A549 (cell line): ENCODE data around the gene ABHD5. TPM values are rescaled to one million over a fixed set of nuclear protein-coding genes. Genes with fewer than 3 reads are reported as not detected.

Experiments used
- ATAC-seq, 2 experiments: fragments of 200-7000 bp in 1 of 2; fragments of >200 bp in 1 of 2; cut with Nextera tagmentation in 1 of 2; cut with Tn5 transposase in 1 of 2; 3 replicates each; pipeline versions ENCODE4 v1.8.0 to v1.9.1; 2018 to 2020; ENCODE audit warnings: mild to moderate bottlenecking in 1 of 2, moderate library complexity in 1 of 2
- CTCF ChIA-PET: fragments of 300-600 bp; sonication (Branson Sonifier 250); formaldehyde crosslinking; extraction: SDS; loops from one replicate; lab custom pipeline; 2021; ENCODE audit warnings: antibody characterized with exemption, inconsistent platforms; lab: Yijun Ruan, JAX
- POLR2A ChIA-PET: fragments of 350-600 bp; formaldehyde crosslinking; extraction: SDS; loops from one replicate; lab custom pipeline; 2021; ENCODE audit warnings: antibody characterized with exemption, inconsistent platforms; lab: Yijun Ruan, JAX
- DNase-seq, 2 experiments: peaks; one replicate each; pipeline versions ENCODE4 v3.0.0 to v3.0.0-alpha.2; 2011 to 2016; ENCODE audit warnings: low read depth in 1 of 2, low spot score in 1 of 2
- FAIRE-seq: peaks from 2 replicates; lab custom pipeline; 2011; peaks lifted over from hg19 to GRCh38; lab: Jason Lieb, UNC
- H3K27ac ChIP-seq, 2 experiments: fragments of >200 bp; sonication (Bioruptor Twin); formaldehyde crosslinking; 3 replicates each; pipeline ENCODE4 v1.5.1; 2016 to 2017
- H3K4me1 ChIP-seq: fragments of >200 bp; sonication (Bioruptor Twin); formaldehyde crosslinking; 3 replicates; pipeline ENCODE4 v1.6.1; 2016
- H3K4me2 ChIP-seq: fragments of >200 bp; sonication (Bioruptor Twin); formaldehyde crosslinking; 3 replicates; pipeline ENCODE4 v1.6.1; 2016
- H3K4me3 ChIP-seq: fragments of >200 bp; sonication (Bioruptor Twin); formaldehyde crosslinking; 3 replicates; pipeline ENCODE4 v1.5.1; 2016
- H3K9me3 ChIP-seq: fragments of >200 bp; sonication (Bioruptor Twin); formaldehyde crosslinking; 3 replicates; pipeline ENCODE4 v1.6.1; 2016
- CTCF ChIP-seq: fragments of >200 bp; sonication (Bioruptor Twin); formaldehyde crosslinking; IDR thresholded peaks from 3 replicates; pipeline ENCODE4 v1.5.1; 2016
- EHF ChIP-seq: fragments of 250-450 bp; sonication (Bioruptor Pico); IDR thresholded peaks from 2 replicates; pipeline ENCODE4 v1.5.0; 2020; ENCODE audit warnings: mild to moderate bottlenecking
- EHMT2 ChIP-seq: fragments of 200-600 bp; sonication (generic); IDR thresholded peaks from 2 replicates; pipeline ENCODE4 v1.6.1; 2016; ENCODE audit warnings: antibody characterized with exemption, low read depth, mild to moderate bottlenecking, moderate library complexity
- FOSL2 ChIP-seq, 2 experiments: fragments of 450-650 bp in 1 of 2; fragments of >200 bp in 1 of 2; sonication (Bioruptor Twin) in 1 of 2; formaldehyde crosslinking; IDR thresholded peaks; 2 replicates each; pipeline versions ENCODE4 v1.5.0 to v1.6.1; 2016 to 2020; ENCODE audit warnings: mild to moderate bottlenecking in 1 of 2, moderate library complexity in 1 of 2
- FOXS1 ChIP-seq: fragments of 250-450 bp; sonication (Bioruptor Pico); IDR thresholded peaks from 2 replicates; pipeline ENCODE4 v1.5.0; 2020; ENCODE audit warnings: mild to moderate bottlenecking, moderate library complexity
- GATA3 ChIP-seq: IDR thresholded peaks from 2 replicates; pipeline ENCODE4 v1.6.1; 2012; ENCODE audit warnings: borderline replicate concordance
- HDAC2 ChIP-seq: fragments of 200-600 bp; sonication (generic); IDR thresholded peaks from 2 replicates; pipeline ENCODE4 v1.6.1; 2016
- HES2 ChIP-seq: fragments of >200 bp; sonication (Bioruptor Twin); formaldehyde crosslinking; IDR thresholded peaks from 2 replicates; pipeline ENCODE4 v1.6.1; 2016
- HEYL ChIP-seq: fragments of 250-450 bp; sonication (Bioruptor Pico); IDR thresholded peaks from 2 replicates; pipeline ENCODE4 v1.8.0; 2021; ENCODE audit warnings: mild to moderate bottlenecking, moderate library complexity
- HOXB13 ChIP-seq: fragments of 250-450 bp; sonication (Bioruptor Pico); IDR thresholded peaks from 2 replicates; pipeline ENCODE4 v1.5.0; 2020; ENCODE audit warnings: low read depth, mild to moderate bottlenecking, moderate library complexity
- JUNB ChIP-seq: fragments of >200 bp; sonication (Bioruptor Twin); formaldehyde crosslinking; IDR thresholded peaks from 2 replicates; pipeline ENCODE4 v1.6.1; 2016
- MAFK ChIP-seq: fragments of 450-650 bp; IDR thresholded peaks from 2 replicates; pipeline ENCODE4 v1.6.1; 2014; ENCODE audit not compliant: partially characterized antibody
- NPAS2 ChIP-seq: fragments of 250-450 bp; sonication (Bioruptor Pico); IDR thresholded peaks from 2 replicates; pipeline ENCODE4 v1.8.0; 2022; ENCODE audit warnings: mild to moderate bottlenecking, moderate library complexity, borderline replicate concordance
- NR3C1 ChIP-seq: fragments of >200 bp; sonication (Bioruptor Twin); formaldehyde crosslinking; IDR thresholded peaks from 3 replicates; pipeline ENCODE4 v1.6.1; 2017
- PBX3 ChIP-seq: IDR thresholded peaks from 2 replicates; pipeline ENCODE4 v1.6.1; 2012
- RCOR1 ChIP-seq: fragments of 150-350 bp; IDR thresholded peaks from 2 replicates; pipeline ENCODE4 v1.6.1; 2014; ENCODE audit warnings: antibody characterized with exemption, low read length, low read depth
- SMC3 ChIP-seq: fragments of >200 bp; sonication (Bioruptor Twin); formaldehyde crosslinking; IDR thresholded peaks from 3 replicates; pipeline ENCODE4 v1.6.1; 2018; ENCODE audit warnings: inconsistent platforms
- TFCP2L1 ChIP-seq: fragments of 250-450 bp; sonication (Bioruptor Pico); IDR thresholded peaks from 2 replicates; pipeline ENCODE4 v1.5.0; 2021; ENCODE audit warnings: mild to moderate bottlenecking
- WGBS: methylation state at CpG from one replicate; pipeline ENCODE4 v1.1.6; 2017; ENCODE audit errors: missing lambda C conversion rate; 5-methylcytosine and 5-hydroxymethylcytosine counted together
- polyA plus RNA-seq, 4 experiments: library from polyadenylated mRNA; depleted of rRNA in 3 of 4; stranded (reverse); fragments of >200 nt; fragmentation: RNase III in 1 of 4; extraction: RNeasy Plus Mini Kit Qiagen cat#74134 plus additional on column Dnase treatment in 1 of 4; gene quantifications; 2 replicates in 3 of 4; 3 replicates in 1 of 4; pipeline ENCODE4 v1.2.3, GENCODE V29; 2011 to 2017

The ABHD5 gene
- polyA plus RNA-seq, 2 of the 4 experiments (the other 2 are of a cell fraction): 16.6 to 17.8 TPM

GRCh38 chr3:43759938-43760337, 69.2 kb downstream of the ABHD5 start:
- H3K4me1 ChIP-seq: peaks cover 14% of the 10 kb centered on the region
- DNase-seq (no peak), ATAC-seq (no peak), FAIRE-seq (no peak)
- no peak for TF ChIP-seq EHF (CRISPR knock-in tag)
- TF ChIP-seq HDAC2: no peak
- TF ChIP-seq TFCP2L1 (CRISPR knock-in tag): no peak
- no peak for TF ChIP-seq GATA3
- no peak overlapping the region for H3K4me3 ChIP-seq
- CTCF ChIA-PET: interaction anchor here (1.1 to 2.0 kb wide), 4 partner anchors 9 to 218 kb away, joined by 3 to 9 read pairs (median 3); no protein-coding TSS in a partner anchor
- 57% methylated on average over 2 of the region's 2 CpGs for WGBS
- peak overlapping the region in 1 of 2 experiments; percentile 32; a peak in 3 of 6 replicates for H3K27ac ChIP-seq
- H3K4me2 ChIP-seq: no peak overlapping the region
- POLR2A ChIA-PET: no interaction called here
- H3K9me3 ChIP-seq: no peaks in the 10 kb centered on the region

GRCh38 chr3:43760938-43761337, 70.2 kb downstream of the ABHD5 start:
- TF ChIP-seq MAFK (no peak), JUNB (no peak), SMC3 (no peak), PBX3 (no peak), HEYL (CRISPR knock-in tag) (no peak), CTCF (no peak)
- no peak for ATAC-seq
- Histone ChIP-seq H3K4me1 (peaks cover 14% of the 10 kb centered on the region), H3K27ac (no peak overlapping the region), H3K4me2 (no peak overlapping the region), H3K9me3 (no peaks in the 10 kb centered on the region), H3K4me3 (no peak overlapping the region)
- FAIRE-seq: no peak
- CTCF ChIA-PET: interaction anchor here (0.6 to 1.4 kb wide), 3 partner anchors 9 to 105 kb away, joined by 3 read pairs; partner anchors contain the start of gene ABHD5
- POLR2A ChIA-PET: no interaction called here
- DNase-seq: no peak
- 90% methylated on average over 4 of the region's 4 CpGs for WGBS

- H3K4me1 ChIP-seq: peaks cover 14% of the 10 kb centered on the region
- 77% methylated on average over 6 of the region's 6 CpGs for WGBS
- no peaks in the 10 kb centered on the region for H3K9me3 ChIP-seq
- no peak overlapping the region for H3K4me3 ChIP-seq
- FAIRE-seq (no peak), DNase-seq (no peak), ATAC-seq (no peak)
- TF ChIP-seq NR3C1 (no peak), HES2 (no peak)
- H3K27ac ChIP-seq: no peak overlapping the region
- ChIA-PET POLR2A (no interaction called here), CTCF (interaction anchor here (1.2 to 1.4 kb wide), 2 partner anchors 10 to 437 kb away, joined by 3 read pairs; no protein-coding TSS in a partner anchor)
- no peak overlapping the region for H3K4me2 ChIP-seq
These were observed 71.7 kb downstream of the ABHD5 start for GRCh38 chr3:43762451-43762850.

GRCh38 chr3:43764056-43764455, 73.3 kb downstream of the ABHD5 start:
- no peak overlapping the region for H3K4me3 ChIP-seq
- FAIRE-seq: no peak
- TF ChIP-seq NPAS2 (no peak), FOSL2 (IDR thresholded peaks at IDR 0.05) (no peak), FOSL2 (CRISPR knock-in tag; IDR thresholded peaks at IDR 0.05) (no peak), FOXS1 (CRISPR knock-in tag) (no peak), RCOR1 (no peak), MAFK (no peak), EHMT2 (no peak), HOXB13 (no peak)
- TF ChIP-seq, all 56 proteins: peak for 0
- POLR2A ChIA-PET: no interaction called here
- Histone ChIP-seq H3K9me3 (no peaks in the 10 kb centered on the region), H3K4me1 (peaks cover 13% of the 10 kb centered on the region), H3K27ac (no peak overlapping the region), H3K4me2 (no peak overlapping the region)
- CTCF ChIA-PET: no interaction called here
- 92% methylated on average over 2 of the region's 2 CpGs for WGBS
- DNase-seq: no peak
- ATAC-seq: no peak
